Spleen (tissue), 7 donors: ENCODE data around the gene KLK6.

Experiments used
- CTCF ChIP-seq, 11 experiments: fragments of 200-600 bp in 7 of 11; fragments of 450-650 bp in 4 of 11; sonication (generic) in 4 of 11; IDR thresholded peaks in 8 of 11; conservative IDR thresholded peaks in 3 of 11; 1 replicate in 7 of 11; 2 replicates in 4 of 11; pipeline versions ENCODE4 v1.4.0 to v1.8.0; 2016 to 2021; ENCODE audit warnings: antibody characterized with exemption in 11 of 11, inconsistent platforms in 4 of 11, mild to moderate bottlenecking in 1 of 11
- POLR2A ChIP-seq, 3 donors: fragments of 450-650 bp; IDR thresholded peaks; one replicate each; pipeline ENCODE4 v1.5.1; 2017; ENCODE audit warnings: antibody characterized with exemption in 3 of 3, mild to moderate bottlenecking in 1 of 3
- donor health status: DM: no; HTN: no; CAD: no; lungs with moderate emphysema.
- donor health status: DM: no; HTN: no; CAD: no.
- donor health status: DM: no; HTN: no; CAD: no.

GRCh38 chr19:50925734-50926133, 43.7 kb downstream of the KLK6 start:
- TF ChIP-seq CTCF (IDR thresholded peaks at IDR 0.05 in 8 of 11, conservative IDR thresholded peaks at IDR 0.05 in 3 of 11) = no peak
- TF ChIP-seq POLR2A (IDR thresholded peaks at IDR 0.05) = no peak
